Bronchial epithelial cell (primary cell): Measurements from ENCODE around the gene AHNAK2. TPM values are rescaled to one million over a fixed set of nuclear protein-coding genes. Genes with fewer than 3 reads are reported as not detected.
A peak's percentile ranks its signal among the peaks of the same experiment; 100 is the strongest.

Experiments
- DNase-seq: peaks from one replicate; pipeline ENCODE4 v3.0.0-alpha.2; 2010; ENCODE audit warnings: low read depth
- FAIRE-seq: peaks from 2 replicates; lab custom pipeline; 2011; peaks lifted over from hg19 to GRCh38; lab: Jason Lieb, UNC
- H3K27me3 ChIP-seq: 2 replicates; pipeline ENCODE4 v1.5.1; 2011; ENCODE audit warnings: low read length; ENCODE audit not compliant: control insufficient read depth, insufficient read depth
- H3K36me3 ChIP-seq: 2 replicates; pipeline ENCODE4 v1.5.1; 2011; ENCODE audit warnings: low read length; ENCODE audit not compliant: control insufficient read depth, insufficient read depth
- H3K4me3 ChIP-seq: 2 replicates; pipeline ENCODE4 v1.5.1; 2011; ENCODE audit warnings: mild to moderate bottlenecking, low read depth, low read length, control low read depth
- total RNA-seq: library from RNA; depleted of rRNA; stranded (reverse); fragments of >200 nt; gene quantifications from 2 replicates; pipeline ENCODE4 v1.2.1, GENCODE V29; 2014
- TF ChIP-seq, protein P1 (sequence below): IDR thresholded peaks from 2 replicates; pipeline ENCODE4 v1.5.1; 2011; ENCODE audit warnings: mild to moderate bottlenecking, moderate library complexity, low read length, control low read depth, inconsistent platforms; ENCODE audit not compliant: insufficient read depth, severe bottlenecking

Gene AHNAK2
- total RNA-seq, 1 donor from 2014 or later, result 367 TPM

DNA sequence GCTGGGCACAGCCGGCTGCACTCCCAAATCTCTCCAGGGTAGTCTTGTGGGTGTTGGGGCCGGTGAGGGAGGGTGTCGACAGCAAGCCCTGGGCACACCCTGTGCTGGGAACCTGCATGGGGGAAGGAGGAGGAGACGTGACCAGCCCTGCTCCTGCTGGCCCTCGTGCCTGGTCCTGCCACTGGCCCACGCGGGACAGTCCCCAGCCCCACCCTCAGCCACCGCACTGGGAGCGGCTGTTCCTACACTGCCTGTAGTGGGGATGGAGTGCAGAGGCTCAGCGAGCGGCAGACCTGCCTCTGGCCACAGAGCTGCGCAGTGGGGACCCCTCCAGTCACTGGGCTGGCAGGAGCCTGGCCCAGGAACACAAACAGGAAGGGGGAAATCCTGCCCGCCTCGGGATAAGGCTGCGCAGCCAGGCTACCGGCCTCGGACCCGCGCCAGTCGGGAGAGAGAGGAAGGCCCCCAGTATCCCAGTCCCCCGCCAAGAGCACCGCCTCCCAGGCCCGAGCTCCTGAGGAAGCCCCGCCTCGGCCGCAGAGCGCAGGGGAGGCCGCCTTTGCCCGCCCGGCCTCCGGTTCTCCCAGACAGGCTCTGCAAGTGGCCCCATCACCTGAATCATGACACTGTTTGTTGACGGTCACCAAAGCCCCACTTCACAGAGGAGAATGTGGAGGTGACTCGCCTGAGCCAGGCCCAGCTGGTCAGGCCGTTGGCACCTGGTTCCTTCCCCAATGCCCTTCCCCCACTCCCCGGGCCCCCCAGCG, 10.6 kb downstream of the AHNAK2 start:
- peak; percentile 91 for FAIRE-seq

DNA sequence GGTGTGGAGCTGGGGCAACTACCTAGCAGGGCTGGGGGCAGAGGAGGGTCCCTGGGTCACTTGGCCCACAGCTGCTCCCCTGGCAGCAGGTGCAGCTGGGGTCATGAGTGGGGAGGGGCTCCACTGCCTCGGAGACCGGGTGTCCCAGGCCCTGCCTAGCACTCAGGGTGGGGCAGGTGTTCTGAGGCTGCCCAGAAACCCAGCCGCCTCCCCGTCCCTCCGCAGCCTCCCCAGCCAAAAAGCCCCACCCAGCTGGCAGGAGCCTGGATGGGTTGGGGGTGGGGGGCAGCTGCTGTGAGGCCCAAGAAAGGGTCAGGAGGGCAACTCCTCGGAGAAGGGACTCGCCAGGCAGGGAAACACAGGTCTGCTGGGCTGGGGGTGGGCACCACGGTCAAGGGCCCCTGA, 11.2 kb downstream of the AHNAK2 start:
- Histone ChIP-seq H3K4me3 (peak overlapping the region; percentile 72), H3K27me3 (no peaks in the 10 kb centered on the region), H3K36me3 (peaks cover 24% of the 10 kb centered on the region)
- TF ChIP-seq, protein P1, sequence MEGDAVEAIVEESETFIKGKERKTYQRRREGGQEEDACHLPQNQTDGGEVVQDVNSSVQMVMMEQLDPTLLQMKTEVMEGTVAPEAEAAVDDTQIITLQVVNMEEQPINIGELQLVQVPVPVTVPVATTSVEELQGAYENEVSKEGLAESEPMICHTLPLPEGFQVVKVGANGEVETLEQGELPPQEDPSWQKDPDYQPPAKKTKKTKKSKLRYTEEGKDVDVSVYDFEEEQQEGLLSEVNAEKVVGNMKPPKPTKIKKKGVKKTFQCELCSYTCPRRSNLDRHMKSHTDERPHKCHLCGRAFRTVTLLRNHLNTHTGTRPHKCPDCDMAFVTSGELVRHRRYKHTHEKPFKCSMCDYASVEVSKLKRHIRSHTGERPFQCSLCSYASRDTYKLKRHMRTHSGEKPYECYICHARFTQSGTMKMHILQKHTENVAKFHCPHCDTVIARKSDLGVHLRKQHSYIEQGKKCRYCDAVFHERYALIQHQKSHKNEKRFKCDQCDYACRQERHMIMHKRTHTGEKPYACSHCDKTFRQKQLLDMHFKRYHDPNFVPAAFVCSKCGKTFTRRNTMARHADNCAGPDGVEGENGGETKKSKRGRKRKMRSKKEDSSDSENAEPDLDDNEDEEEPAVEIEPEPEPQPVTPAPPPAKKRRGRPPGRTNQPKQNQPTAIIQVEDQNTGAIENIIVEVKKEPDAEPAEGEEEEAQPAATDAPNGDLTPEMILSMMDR, result no peak
- DNase-seq (no peak), FAIRE-seq (no peak)

More for the DNA sequence above, 10.6 kb downstream of the AHNAK2 start:
- Histone ChIP-seq H3K4me3 (peak overlapping the region; percentile 72), H3K27me3 (no peaks in the 10 kb centered on the region), H3K36me3 (peaks cover 20% of the 10 kb centered on the region)
- DNase-seq, result peak; percentile 67
- TF ChIP-seq, protein P1, result no peak

DNA sequence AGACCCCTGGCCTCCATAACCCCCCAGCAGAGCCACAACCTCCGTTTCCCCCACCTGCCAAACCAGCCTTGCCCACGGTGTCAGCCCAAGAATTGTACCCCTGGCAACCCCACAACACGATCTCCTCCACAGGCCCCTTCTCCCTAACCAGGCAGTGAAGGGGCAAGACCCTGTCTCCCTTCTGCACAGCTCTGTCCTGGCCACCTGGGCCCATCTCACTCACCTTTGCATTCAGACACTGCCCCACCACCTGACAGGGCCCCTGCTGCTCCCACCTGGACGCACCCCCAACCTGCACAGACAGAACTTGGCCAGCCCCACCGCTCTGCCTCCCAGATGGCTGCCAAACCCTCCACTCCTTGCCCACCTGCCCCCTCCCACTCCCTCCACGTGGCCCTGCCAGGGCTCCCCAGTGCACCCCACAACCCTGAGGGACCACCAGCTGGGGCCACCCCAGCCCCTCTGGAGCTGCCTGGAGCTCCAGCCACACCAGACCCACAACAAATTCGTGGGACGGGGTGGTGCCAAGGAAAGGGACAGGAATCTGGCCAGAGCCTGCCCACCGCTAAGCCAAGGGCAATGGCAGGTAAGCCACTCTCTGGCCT, 11.8 kb downstream of the AHNAK2 start:
- TF ChIP-seq, protein P1, result no peak
- H3K4me3 ChIP-seq, result no peak overlapping the region
- H3K36me3 ChIP-seq, result peaks cover 28% of the 10 kb centered on the region
- DNase-seq (no peak), FAIRE-seq (no peak)
- H3K27me3 ChIP-seq, result no peaks in the 10 kb centered on the region

DNA sequence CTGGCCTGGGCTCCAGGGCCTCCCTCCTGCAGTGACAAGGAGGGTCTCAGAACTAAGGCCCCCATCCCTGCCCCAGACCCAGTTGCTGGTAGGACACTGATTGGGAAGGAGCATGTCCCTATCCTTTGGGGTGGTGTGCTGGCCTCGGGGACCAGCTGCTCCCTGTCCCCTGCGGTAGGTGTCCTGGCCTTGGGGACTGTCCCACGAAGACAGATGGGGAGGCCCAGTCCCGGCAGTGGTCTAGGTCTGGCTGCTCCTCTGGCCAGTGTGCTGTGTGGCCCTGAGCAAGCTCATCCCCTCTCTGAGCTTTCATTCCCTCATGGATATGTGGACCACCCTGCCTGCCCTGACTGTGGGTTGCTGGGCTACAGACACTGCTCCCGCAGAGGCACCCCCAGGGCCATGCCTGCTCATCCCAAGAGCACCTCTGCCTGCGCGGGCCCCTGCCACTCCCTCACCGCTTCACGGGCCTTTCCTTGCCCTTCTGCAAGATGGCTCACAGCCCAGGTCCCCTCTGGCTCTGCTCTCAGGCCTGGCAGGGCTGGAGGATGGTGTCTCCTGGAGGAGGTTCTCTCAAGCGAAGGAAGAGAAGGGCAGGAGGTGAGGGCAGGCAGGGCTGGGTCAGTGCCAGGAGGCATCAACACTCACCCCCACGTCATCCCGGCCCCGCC, 12.5 kb downstream of the AHNAK2 start:
- Histone ChIP-seq H3K4me3 (no peak overlapping the region), H3K27me3 (no peaks in the 10 kb centered on the region), H3K36me3 (peaks cover 28% of the 10 kb centered on the region)
- FAIRE-seq (no peak), DNase-seq (no peak)
- TF ChIP-seq, protein P1, result no peak

DNA sequence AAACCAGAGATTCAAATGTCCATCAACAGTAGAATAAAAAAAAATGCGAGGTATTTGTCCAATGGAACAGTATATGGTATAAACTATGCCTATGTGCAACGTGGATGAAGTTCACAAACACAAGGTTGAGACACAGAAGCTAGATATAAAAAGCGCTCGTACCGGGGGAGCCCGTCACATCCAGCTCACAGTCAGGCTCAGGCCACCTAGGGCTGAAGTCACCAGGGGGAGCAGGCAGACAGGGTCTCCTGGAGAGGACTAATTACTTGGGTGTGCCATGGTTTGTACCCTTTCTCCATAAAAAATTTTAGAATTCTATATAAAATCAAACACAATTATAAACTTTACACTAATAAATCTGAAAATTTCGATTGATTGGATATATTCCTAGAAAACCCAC, 13.6 kb downstream of the AHNAK2 start:
- peaks cover 28% of the 10 kb centered on the region for H3K36me3 ChIP-seq
- FAIRE-seq (no peak), DNase-seq (no peak)
- TF ChIP-seq, protein P1, result no peak
- no peaks in the 10 kb centered on the region for H3K27me3 ChIP-seq
- H3K4me3 ChIP-seq, result no peak overlapping the region
